Limb (tissue), 2 donors: ENCODE results near the gene FOXRED1.
A peak's percentile ranks its signal among the peaks of the same experiment; 100 is the strongest.

Source experiments
- DNase-seq, 2 donors: peaks; one replicate each; pipeline ENCODE4 v3.0.0-alpha.2; 2016; ENCODE audit errors: extremely low spot score in 2 of 2

Gene FOXRED1

DNA sequence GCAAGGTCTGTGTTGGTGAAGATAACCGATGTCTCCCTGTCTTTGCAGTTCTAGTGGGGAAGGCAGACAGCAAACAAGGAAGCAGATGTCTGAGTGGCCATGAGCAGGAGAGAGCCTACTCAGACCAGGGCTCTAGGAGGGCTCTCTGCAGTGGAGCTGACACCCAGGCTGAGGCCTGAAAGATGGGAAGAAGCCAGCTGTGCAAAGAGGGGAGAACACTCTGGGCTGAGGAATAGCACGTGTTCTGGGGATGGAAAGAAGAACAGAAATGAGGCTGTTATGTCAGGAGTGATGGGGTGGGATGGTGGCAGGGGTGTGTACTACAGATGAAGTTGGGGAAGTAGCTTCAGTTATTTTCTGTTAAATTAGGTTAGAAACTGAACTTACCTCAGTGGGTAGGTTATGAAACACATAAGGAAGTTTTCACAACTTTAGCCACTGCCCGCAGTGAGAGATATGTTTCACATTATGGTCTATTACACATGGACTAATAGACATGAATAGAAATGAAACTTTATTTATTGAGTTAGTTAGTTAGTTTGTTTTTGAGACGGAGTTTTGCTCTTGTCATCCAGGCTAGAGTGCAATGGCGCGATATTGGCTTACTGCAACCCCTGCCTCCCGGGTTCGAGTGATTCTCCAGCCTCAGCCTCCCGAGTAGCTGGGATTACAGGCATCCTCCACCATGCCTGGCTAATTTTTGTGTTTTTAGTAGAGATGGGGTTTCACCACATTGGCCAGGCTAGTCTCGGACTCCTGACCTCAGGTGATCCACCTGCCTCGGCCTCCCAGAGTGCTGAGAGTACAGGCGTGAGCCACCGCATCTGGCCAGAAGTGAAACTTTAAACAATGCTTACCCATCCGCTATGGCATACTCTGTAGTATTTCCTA is 42.7 kb downstream of the FOXRED1 start:
- DNase-seq = no peak

DNA sequence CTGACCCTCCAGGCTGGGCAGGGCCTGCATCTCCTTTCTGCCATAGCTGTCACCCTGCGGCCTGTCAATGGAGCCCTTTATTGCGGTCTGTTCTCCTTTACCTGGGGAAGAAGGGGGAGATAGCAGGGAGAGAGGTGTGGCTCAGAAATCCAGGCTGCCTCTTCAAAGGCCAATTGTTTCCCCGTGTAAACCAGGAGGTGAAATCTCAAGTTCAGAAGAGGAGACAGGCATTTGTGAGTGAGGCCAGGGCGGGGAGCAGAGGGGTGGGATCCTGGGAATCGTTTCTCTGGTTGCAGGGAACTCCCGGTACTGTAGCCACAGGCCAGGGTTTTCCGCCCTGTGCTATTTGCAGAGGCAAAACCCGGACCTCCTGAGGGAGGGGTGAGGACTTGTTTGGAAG is 44.0 kb downstream of the FOXRED1 start:
- no peak for DNase-seq

DNA sequence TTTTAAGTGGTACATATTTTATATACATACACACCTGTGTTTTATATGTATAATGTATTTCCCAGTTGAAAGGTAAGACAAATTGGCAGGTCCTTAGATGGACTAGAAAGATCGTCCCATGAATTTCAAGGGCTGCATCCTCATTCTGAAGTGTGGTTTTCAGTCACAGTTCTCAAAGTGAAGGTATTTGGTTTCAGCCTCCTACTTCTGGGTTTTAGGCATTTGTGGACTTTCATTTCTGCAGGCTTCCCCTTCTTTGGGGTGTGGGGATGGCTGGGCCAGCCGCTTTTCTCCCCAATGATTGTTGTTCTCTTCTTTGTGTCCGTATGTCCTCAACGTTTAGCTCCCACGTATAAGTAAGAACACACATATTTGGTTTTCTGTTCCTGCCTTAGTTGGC is 44.9 kb downstream of the FOXRED1 start:
- DNase-seq = no peak

DNA sequence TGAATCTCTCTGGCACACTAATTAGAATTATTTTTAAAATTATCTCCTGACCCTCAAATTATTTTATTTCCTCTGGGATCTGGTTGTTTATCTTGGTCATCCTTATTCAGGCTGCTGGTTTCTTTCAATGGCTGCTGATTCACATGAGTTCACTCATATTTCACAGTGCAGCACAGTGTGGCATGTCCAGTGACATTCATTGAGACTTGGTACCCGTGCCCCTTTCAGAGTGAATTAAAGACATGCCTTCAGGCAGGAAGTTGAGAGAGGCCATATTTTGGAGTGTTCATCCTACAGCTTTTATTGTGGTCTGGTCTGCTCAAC is 48.4 kb downstream of the FOXRED1 start:
- DNase-seq = no peak

DNA sequence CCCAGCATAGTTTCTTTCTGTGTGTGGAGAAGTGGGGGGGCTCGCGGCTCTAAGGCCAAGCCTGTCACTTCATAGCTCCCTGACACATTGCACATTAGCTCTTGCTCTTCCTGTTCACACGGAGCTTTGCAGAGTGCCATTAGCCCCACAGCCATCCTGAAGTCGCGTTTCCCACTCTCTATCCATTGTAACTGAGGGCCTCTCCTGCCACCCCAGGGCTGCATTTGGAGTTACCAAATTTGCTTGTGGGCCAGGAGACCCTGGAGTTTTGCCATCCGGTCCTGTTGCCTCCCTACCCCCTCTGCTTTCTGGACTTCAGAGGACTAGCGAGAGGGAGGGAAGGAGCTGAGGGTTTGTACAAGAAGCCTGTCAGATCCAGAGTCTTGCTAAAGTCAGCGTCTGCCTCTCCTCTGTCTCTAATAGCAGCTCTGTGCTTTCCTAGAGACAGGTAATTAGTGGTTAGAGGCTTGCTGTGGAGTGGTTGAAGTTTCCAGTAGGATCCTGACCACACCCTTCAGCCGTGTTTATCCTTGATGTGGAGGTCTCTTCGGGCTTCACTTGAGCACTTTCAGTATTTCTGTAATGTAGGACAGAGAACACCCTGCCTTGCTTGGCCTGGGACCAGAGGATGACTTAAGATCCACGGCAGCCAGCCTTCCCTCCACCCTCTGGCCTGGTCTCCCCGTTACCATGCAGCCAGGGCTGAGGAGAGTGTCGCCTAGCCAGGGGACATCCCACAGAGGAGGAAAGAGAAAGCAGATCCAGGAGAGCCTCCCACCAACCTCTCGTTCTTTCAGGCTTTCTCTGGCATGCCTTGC is 49.0 kb downstream of the FOXRED1 start:
- DNase-seq = peak; percentile 72 to 83

DNA sequence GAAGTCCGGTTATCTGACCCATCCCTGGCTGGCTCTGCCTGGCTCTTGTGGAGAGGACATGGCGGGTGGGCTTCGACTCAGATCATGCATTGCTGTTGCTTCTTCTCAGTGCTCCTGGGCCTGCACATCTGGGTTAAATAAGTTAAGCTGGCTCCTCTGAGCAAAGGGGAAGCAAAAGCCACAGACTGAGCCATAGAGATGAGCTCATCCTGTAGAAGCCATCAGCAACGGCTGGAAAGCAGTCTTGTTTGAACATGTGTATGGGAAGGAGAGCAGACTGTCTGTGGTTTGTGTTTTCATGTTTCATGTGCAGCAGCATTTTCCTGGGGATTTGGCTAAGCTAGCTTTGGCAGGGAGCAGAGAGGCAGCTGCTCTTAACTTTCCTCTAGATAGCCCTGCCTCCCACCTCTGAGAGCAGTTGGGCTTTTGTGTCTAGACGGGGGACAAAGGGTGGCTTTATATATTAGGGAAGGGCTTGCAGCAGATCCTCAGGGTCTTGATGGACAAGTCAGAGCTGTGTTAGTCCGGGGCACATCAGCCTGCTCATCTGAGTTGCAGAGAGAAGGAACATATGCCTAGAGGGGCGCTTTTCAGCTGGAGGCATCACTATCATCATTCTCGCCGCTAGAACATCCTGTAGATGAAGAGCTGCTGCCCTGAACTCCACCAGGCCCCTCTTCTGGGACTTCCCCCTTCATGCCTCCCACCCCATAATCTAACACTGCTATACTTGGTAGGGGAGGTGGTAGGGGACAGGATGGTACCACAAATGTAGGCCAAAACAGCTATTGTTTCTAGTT is 49.8 kb downstream of the FOXRED1 start:
- peak; percentile 81 to 95 for DNase-seq

DNA sequence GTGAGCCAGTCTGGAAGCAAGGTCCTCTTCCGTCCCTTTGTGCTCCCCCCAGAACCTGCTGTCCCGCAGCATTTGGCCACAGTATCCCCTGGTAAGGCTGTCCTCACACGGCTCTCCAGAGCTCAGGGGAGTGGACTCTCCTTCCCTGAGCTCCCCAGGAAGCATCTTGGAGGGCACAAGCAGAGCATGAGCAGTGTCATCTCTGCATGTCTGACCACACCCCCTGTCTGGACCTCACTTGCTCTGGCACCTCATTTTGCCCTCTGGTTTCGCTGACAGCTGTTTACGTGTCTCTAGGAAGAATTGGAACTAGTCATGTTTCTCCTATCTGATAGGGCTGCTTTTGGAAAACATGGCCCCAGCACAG is 50.4 kb downstream of the FOXRED1 start:
- no peak for DNase-seq

DNA sequence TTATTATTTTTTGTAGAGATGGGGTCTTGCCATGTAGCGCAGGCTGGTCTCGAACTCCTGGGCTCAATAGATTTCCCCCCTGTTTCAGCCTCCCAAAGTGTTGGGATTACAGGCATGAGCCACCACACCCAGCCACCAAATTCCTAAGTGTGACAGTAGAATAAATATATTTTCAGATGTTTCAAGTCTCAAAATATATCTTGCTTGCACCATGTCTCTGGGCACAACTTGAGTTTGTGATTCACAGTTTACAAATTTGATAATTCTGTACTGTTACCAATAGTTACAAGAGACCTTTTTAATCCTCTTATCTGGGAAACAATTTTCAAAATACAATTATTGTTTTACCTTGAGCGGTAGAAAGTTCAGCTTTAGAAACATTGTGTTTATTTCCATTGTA is 54.0 kb downstream of the FOXRED1 start:
- DNase-seq = no peak

DNA sequence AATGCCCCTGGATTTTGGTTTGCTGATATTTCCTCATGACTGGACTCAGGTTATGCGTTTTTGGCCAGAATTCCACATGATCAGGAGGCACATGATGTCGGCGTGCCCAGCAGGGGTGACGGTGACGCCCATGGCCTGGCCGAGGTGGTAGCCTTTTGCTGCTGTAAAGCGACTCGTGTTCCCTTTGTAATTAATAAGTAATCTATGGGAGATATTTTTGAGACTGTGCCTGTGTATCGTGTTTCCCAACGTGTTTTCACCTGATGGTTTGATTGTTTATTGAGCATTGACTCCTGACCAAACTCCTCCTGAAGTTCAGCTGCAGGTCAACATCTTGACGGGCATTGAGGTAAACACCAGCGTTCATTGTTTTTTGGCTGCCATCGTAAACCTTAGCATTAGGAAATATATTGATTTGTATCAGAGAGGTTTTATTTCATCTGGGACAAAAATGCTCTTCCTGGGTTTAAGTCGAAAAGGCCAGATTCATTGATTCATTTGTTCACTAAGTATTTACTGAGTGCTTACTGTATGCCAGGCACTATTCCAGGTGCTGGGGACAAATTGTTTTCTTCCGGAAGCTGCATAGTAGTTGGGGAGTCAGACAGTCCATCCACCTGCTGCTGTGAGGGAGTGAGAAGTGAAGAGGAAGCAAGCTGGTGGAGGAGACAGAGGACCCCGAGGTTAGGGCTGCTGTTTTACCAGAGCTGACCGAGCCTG is 58.5 kb downstream of the FOXRED1 start:
- no peak for DNase-seq
